ENCODE measurements around the gene EIF1AD. TPM values are rescaled to one million over a fixed set of nuclear protein-coding genes. Genes with fewer than 3 reads are reported as not detected.

EIF1AD gene
- total RNA-seq, 1 donor from 2014 or later, result 45.3 TPM

- no peak overlapping the region for H3K4me3 ChIP-seq (ENCODE audit: low read depth, low read length)
- no peak for TF ChIP-seq CTCF (conservative IDR thresholded peaks at IDR 0.05; ENCODE audit: low read depth, low read length)
- no peak for DNase-seq (ENCODE audit: low read depth)
These were observed 54.8 kb downstream of the EIF1AD start for GRCh38 chr11:65947133-65947532.

- no peak for DNase-seq (ENCODE audit: low read depth)
- TF ChIP-seq CTCF (conservative IDR thresholded peaks at IDR 0.05; ENCODE audit: low read depth, low read length), result no peak
- no peak overlapping the region for H3K4me3 ChIP-seq (ENCODE audit: low read depth, low read length)
These were observed 55.3 kb downstream of the EIF1AD start for GRCh38 chr11:65946655-65947054.

Other genes starting within 250 kb of the EIF1AD start
- 14.0 and 17.9 TPM in 2 replicates for gene AP5B1, start 221.2 kb downstream of the EIF1AD start, total RNA-seq
- 4.8 and 12.5 TPM in 2 replicates for gene OVOL1, start 215.1 kb downstream of the EIF1AD start, total RNA-seq
- 2.1 TPM in 1 of 2 replicates, not detected in the other for gene SNX32, start 168.2 kb downstream of the EIF1AD start, total RNA-seq
- gene CFL1, start 144.0 kb downstream of the EIF1AD start, total RNA-seq, result 2,195 and 2,365 TPM in 2 replicates
- 57.2 and 71.8 TPM in 2 replicates for gene MUS81, start 141.7 kb downstream of the EIF1AD start, total RNA-seq
- gene EFEMP2, start 129.4 kb downstream of the EIF1AD start, total RNA-seq, result 45.1 and 94.7 TPM in 2 replicates
- 0.51 and 1.2 TPM in 2 replicates for gene CTSW, start 122.3 kb downstream of the EIF1AD start, total RNA-seq
- 85.3 and 135 TPM in 2 replicates for gene FIBP, start 113.7 kb downstream of the EIF1AD start, total RNA-seq
- gene CCDC85B, start 111.5 kb downstream of the EIF1AD start, total RNA-seq, result 76.5 and 94.2 TPM in 2 replicates
- 143 and 172 TPM in 2 replicates for gene FOSL1, start 101.8 kb downstream of the EIF1AD start, total RNA-seq
- 6.6 and 12.4 TPM in 2 replicates for gene C11orf68, start 83.1 kb downstream of the EIF1AD start, total RNA-seq
- gene DRAP1, start 82.7 kb downstream of the EIF1AD start, total RNA-seq, result 225 TPM in 2 replicates
- not detected in 2 replicates for gene TSGA10IP, start 56.7 kb downstream of the EIF1AD start, total RNA-seq
- gene SART1, start 40.4 kb downstream of the EIF1AD start, total RNA-seq, result 28.8 and 30.2 TPM in 2 replicates
- gene BANF1, start 346 bp upstream of the EIF1AD start, total RNA-seq, result 144 and 192 TPM in 2 replicates
- 53.4 and 89.1 TPM in 2 replicates for gene CST6, start 9.9 kb upstream of the EIF1AD start, total RNA-seq
- 1.4 and 4.7 TPM in 2 replicates for gene CATSPER1, start 24.3 kb upstream of the EIF1AD start, total RNA-seq
- 2.1 and 2.3 TPM in 2 replicates for gene GAL3ST3, start 47.0 kb upstream of the EIF1AD start, total RNA-seq
- gene SF3B2, start 50.2 kb upstream of the EIF1AD start, total RNA-seq, result 204 and 229 TPM in 2 replicates
- 17.5 and 24.9 TPM in 2 replicates for gene PACS1, start 68.1 kb upstream of the EIF1AD start, total RNA-seq